SU-DHL-6 (cell line): ENCODE results near the gene SMOC2.

Experiments used
- H2AFZ ChIP-seq: fragments of 200-600 bp; sonication (generic); 2 replicates; pipeline ENCODE4 v1.6.1; 2014; ENCODE audit warnings: low read depth, mild to moderate bottlenecking, moderate library complexity, mixed read lengths, antibody characterized with exemption, low read length; ENCODE audit not compliant: severe bottlenecking
- H3F3A ChIP-seq: fragments of 200-600 bp; shearing (Covaris generic); 2 replicates; pipeline ENCODE4 v1.6.0; 2016; ENCODE audit warnings: antibody characterized with exemption, mild to moderate bottlenecking; ENCODE audit not compliant: insufficient read depth
- H3K27ac ChIP-seq: fragments of 200-600 bp; sonication (generic); 2 replicates; pipeline ENCODE4 v1.5.1; 2016; ENCODE audit warnings: low read depth, mild to moderate bottlenecking, low read length, moderate library complexity, mixed read lengths
- H3K27me3 ChIP-seq: fragments of 200-600 bp; sonication (generic), shearing (Covaris generic); 2 replicates; pipeline ENCODE4 v1.6.0; 2014; ENCODE audit warnings: mild to moderate bottlenecking, low read length
- H3K36me3 ChIP-seq: fragments of 200-600 bp; sonication (generic); 2 replicates; pipeline ENCODE4 v1.6.1; 2014; ENCODE audit warnings: mild to moderate bottlenecking, low read length, mixed read lengths
- H3K4me2 ChIP-seq: fragments of 300-600, 200-600 bp; shearing (Covaris generic), sonication (generic); 2 replicates; pipeline ENCODE4 v1.6.0; 2014; ENCODE audit warnings: low read length, low read depth, mild to moderate bottlenecking; ENCODE audit not compliant: poor library complexity, severe bottlenecking
- H3K4me3 ChIP-seq: fragments of 200-600 bp; sonication (generic); 2 replicates; pipeline ENCODE4 v1.5.1; 2014; ENCODE audit warnings: antibody characterized with exemption, low read length, mild to moderate bottlenecking, mixed read lengths; ENCODE audit not compliant: insufficient read depth, poor library complexity, severe bottlenecking
- H3K79me2 ChIP-seq: fragments of 200-600 bp; sonication (generic); 2 replicates; pipeline ENCODE4 v1.6.1; 2014; ENCODE audit warnings: mild to moderate bottlenecking, low read length, moderate library complexity; ENCODE audit not compliant: insufficient read depth
- H3K9ac ChIP-seq: fragments of 200-600 bp; sonication (generic); 2 replicates; pipeline ENCODE4 v1.7.0; 2014; ENCODE audit warnings: mild to moderate bottlenecking, low read length
- H3K9me2 ChIP-seq: fragments of 200-600 bp; sonication (generic); replicated peaks from 2 replicates; pipeline ENCODE4 v1.6.1; 2014; ENCODE audit warnings: low read length; ENCODE audit not compliant: insufficient read depth
- H3K9me3 ChIP-seq: fragments of 200-600 bp; sonication (generic); 2 replicates; pipeline ENCODE4 v1.6.1; 2014; ENCODE audit warnings: low read length, mixed read lengths; ENCODE audit not compliant: insufficient read depth
- H4K20me1 ChIP-seq: fragments of 200-600 bp; sonication (generic); 2 replicates; pipeline ENCODE4 v1.6.1; 2014; ENCODE audit warnings: low read depth, mild to moderate bottlenecking, antibody characterized with exemption, low read length, moderate library complexity, mixed read lengths
- EZH2phosphoT487 ChIP-seq: fragments of 200-600 bp; sonication (generic), shearing (Covaris generic); conservative IDR thresholded peaks from 2 replicates; pipeline ENCODE4 v1.6.1; 2018; ENCODE audit warnings: mild to moderate bottlenecking, antibody characterized with exemption, low read length, moderate library complexity, mixed read lengths
- TF ChIP-seq, protein P1 (sequence below): fragments of 200-600 bp; sonication (generic); IDR thresholded peaks from one replicate; pipeline ENCODE4 v1.5.1; 2017; ENCODE audit warnings: antibody characterized with exemption, mild to moderate bottlenecking, low read length, moderate library complexity; ENCODE audit not compliant: insufficient read depth, poor library complexity, severe bottlenecking

SMOC2 gene

DNA sequence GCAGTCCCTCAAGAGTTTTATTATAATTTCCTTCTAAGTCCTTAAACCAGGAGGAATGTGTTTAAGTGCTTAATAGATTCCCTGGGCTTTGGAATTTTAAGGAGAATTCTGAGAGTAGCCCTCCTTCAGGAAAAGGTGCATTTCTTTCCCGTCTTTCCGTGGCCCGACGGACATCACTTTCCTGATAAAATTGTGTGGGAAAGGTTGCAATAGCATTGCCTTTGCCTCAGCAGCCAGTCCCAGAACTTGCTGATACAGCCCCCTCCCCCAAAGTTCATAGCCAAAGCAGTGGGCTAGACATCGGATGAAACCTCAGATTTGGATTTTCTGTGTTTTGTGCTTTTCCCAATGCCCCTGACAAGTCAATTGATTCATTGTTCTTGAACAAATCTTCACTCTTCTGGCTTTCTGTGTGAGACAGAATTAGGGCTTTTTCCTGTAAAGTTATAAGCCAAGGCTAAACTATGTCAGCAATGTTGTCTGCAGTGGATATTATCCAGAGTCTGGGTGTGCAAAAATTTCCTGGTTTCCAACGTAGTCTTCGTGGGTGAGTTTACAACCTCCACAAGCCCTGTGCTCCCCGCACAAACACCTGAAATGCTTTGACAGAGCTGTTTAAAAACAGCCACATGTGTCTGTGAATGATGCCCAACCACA lies 1.1 kb upstream of the SMOC2 start:
- Histone ChIP-seq H3K27me3 (0 out of 2 replicates have a peak, but pooled peaks cover 6% of the 10 kb centered on the region), H3K4me3 (no peak overlapping the region), H3K36me3 (no peaks in the 10 kb centered on the region), H2AFZ (no peak overlapping the region), H3K9ac (no peak overlapping the region), H3K27ac (no peak overlapping the region), H3K79me2 (no peaks in the 10 kb centered on the region), H3K4me2 (no peak overlapping the region), H4K20me1 (no peaks in the 10 kb centered on the region), H3K9me2 (no peaks in the 10 kb centered on the region), H3F3A (no peaks in the 10 kb centered on the region), H3K9me3 (no peaks in the 10 kb centered on the region)
- TF ChIP-seq, protein P1, sequence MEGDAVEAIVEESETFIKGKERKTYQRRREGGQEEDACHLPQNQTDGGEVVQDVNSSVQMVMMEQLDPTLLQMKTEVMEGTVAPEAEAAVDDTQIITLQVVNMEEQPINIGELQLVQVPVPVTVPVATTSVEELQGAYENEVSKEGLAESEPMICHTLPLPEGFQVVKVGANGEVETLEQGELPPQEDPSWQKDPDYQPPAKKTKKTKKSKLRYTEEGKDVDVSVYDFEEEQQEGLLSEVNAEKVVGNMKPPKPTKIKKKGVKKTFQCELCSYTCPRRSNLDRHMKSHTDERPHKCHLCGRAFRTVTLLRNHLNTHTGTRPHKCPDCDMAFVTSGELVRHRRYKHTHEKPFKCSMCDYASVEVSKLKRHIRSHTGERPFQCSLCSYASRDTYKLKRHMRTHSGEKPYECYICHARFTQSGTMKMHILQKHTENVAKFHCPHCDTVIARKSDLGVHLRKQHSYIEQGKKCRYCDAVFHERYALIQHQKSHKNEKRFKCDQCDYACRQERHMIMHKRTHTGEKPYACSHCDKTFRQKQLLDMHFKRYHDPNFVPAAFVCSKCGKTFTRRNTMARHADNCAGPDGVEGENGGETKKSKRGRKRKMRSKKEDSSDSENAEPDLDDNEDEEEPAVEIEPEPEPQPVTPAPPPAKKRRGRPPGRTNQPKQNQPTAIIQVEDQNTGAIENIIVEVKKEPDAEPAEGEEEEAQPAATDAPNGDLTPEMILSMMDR = no peak
- TF ChIP-seq EZH2phosphoT487 = no peak

DNA sequence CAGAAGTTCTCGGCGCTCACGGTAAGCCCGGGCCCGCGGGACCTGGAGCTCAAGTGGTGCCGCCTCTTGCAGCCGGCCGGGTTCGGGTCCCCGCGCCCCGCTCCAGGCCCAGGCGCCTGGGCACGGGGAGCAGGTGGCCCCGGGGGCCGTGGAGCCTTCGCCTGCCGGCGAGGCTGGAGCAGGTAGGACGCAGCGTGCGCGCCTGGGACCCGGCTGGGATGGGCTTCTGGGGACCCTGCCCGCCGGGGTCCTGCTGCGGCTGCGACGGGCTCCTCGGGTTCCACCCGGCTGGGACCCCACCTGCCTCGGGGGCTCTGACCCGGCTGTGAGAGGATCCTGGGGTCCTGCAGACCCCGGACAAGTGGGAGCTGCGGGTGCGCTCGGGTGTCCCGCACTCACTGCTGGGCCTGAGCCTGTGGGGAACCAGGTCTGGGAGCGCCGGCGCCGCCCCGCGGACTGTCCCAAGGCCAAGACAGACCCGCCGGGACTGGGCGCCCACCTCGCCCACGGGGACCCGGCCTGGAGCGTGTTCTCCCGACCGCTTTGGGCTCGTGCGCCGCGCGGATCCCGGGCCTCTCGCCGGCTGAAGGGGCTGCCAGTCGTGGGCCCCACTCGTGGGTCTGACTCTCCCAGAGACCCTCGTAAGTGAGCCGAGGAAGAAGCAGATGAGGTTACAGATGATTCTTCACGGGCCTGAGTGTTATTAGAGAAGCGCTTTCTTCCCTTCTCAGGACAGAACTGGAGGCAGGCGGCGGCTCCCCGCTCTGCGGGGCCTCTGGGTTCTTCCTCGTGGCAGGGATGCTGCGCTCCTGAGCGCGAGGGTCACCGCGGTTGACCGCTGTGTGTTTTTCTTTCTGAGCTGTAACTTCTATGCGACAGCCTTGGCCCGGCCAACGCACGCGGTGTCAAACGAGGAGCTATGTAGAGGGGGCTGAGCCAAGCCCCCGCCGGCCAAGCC lies 729 bp downstream of the SMOC2 start:
- no peaks in the 10 kb centered on the region for H3K27me3 ChIP-seq
- H3K9me2 ChIP-seq = no peaks in the 10 kb centered on the region
- H3K36me3 ChIP-seq = no peaks in the 10 kb centered on the region
- H3K27ac ChIP-seq = no peak overlapping the region
- H2AFZ ChIP-seq = no peak overlapping the region
- no peaks in the 10 kb centered on the region for H3F3A ChIP-seq
- no peak overlapping the region for H3K4me2 ChIP-seq
- no peak overlapping the region for H3K9ac ChIP-seq
- H4K20me1 ChIP-seq = no peaks in the 10 kb centered on the region
- H3K9me3 ChIP-seq = no peaks in the 10 kb centered on the region
- no peak for TF ChIP-seq EZH2phosphoT487
- TF ChIP-seq, protein P1 = no peak
- no peaks in the 10 kb centered on the region for H3K79me2 ChIP-seq
- no peak overlapping the region for H3K4me3 ChIP-seq

DNA sequence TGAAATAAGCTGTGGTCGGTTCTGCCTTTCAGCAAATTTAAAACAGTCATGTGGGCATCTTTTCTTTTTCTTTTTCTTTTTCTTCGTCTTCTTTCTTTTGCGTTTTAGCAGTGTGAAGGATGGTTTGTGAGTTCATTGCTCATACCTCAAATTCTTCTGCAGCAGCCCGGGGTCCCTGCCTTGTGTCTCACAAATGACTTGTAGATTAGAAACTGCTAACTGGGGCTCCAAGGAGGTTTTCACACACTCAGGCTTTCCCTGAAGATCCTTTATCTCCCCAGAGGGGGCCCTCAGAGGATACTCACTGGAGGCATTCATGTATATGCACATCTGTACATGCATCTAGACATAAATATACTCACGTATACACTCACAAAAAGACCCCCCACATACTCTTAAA lies 1.7 kb downstream of the SMOC2 start:
- no peaks in the 10 kb centered on the region for H3K36me3 ChIP-seq
- no peak for TF ChIP-seq EZH2phosphoT487
- TF ChIP-seq, protein P1 = no peak
- no peak overlapping the region for H3K4me3 ChIP-seq
- no peak overlapping the region for H2AFZ ChIP-seq
- H3K27ac ChIP-seq = no peak overlapping the region
- no peak overlapping the region for H3K4me2 ChIP-seq
- no peaks in the 10 kb centered on the region for H3K79me2 ChIP-seq
- no peaks in the 10 kb centered on the region for H3K27me3 ChIP-seq
- H3K9me3 ChIP-seq = no peaks in the 10 kb centered on the region
- H3K9me2 ChIP-seq = no peaks in the 10 kb centered on the region
- H3F3A ChIP-seq = no peaks in the 10 kb centered on the region
- no peaks in the 10 kb centered on the region for H4K20me1 ChIP-seq
- H3K9ac ChIP-seq = no peak overlapping the region
